Suprapubic skin (tissue), 3 donors: ENCODE measurements around the gene OR7C1.
"Not testable (repeated sequence)": the region's sequence is repeated elsewhere in the genome, so short reads cannot be mapped to it uniquely, and the experiment has no call there.

Source experiments
- POLR2A ChIP-seq, 2 donors: fragments of 450-650 bp; IDR thresholded peaks; one replicate each; pipeline ENCODE4 v1.6.1; 2017; ENCODE audit warnings: antibody characterized with exemption in 2 of 2, mild to moderate bottlenecking in 2 of 2, moderate library complexity in 2 of 2
- TF ChIP-seq, protein P1 (sequence below), 2 donors: fragments of 200-600 bp in 1 of 2; fragments of 450-650 bp in 1 of 2; sonication (generic) in 1 of 2; IDR thresholded peaks; one replicate each; pipeline ENCODE4 v1.5.1; 2016 to 2019; ENCODE audit warnings: antibody characterized with exemption in 2 of 2, mild to moderate bottlenecking in 1 of 2, moderate library complexity in 1 of 2

DNA sequence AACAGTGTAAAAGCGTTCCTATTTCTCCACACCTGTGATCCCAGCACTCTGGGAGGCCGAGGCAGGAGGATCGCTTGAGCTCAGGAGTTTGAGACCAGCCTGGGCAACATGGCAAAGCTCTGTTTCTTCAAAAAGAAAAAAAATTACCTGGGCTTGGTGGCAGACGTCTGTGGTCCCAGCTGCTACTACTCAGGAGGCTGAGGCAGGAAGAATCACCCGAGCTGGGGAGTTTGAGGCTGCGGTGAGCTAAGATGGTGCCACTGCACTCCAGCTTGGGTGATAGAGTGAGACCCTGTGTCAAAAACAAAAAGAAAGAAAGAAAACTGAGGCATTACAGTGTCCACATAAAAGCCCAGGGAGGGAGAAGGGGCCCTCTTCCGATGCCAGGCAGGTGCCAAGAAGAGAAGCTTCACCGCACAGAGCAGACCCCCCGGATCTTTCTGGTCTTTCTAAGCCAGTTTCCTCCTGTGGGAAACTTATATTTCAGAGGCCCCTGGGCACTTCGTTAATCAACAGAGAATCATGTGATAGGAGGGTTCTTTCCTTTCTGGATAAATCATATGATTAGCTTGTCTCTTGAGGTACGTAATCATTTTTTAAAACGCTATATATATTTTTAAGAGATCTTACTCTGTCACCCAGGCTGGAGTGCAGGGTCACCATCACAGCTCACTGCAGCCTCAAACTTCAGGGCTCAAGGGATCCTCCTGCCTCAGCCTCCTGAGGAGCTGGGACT lies 56.7 kb downstream of the OR7C1 start, which contains the start of gene ADGRE2:
- TF ChIP-seq POLR2A (IDR thresholded peaks at IDR 0.05) = not testable (repeated sequence)
- TF ChIP-seq, protein P1, sequence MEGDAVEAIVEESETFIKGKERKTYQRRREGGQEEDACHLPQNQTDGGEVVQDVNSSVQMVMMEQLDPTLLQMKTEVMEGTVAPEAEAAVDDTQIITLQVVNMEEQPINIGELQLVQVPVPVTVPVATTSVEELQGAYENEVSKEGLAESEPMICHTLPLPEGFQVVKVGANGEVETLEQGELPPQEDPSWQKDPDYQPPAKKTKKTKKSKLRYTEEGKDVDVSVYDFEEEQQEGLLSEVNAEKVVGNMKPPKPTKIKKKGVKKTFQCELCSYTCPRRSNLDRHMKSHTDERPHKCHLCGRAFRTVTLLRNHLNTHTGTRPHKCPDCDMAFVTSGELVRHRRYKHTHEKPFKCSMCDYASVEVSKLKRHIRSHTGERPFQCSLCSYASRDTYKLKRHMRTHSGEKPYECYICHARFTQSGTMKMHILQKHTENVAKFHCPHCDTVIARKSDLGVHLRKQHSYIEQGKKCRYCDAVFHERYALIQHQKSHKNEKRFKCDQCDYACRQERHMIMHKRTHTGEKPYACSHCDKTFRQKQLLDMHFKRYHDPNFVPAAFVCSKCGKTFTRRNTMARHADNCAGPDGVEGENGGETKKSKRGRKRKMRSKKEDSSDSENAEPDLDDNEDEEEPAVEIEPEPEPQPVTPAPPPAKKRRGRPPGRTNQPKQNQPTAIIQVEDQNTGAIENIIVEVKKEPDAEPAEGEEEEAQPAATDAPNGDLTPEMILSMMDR (IDR thresholded peaks at IDR 0.05) = not testable (repeated sequence)
